K562 (cell line): ENCODE measurements around the gene PIAS3. TPM values are rescaled to one million over a fixed set of nuclear protein-coding genes. Genes with fewer than 3 reads are reported as not detected.

Source experiments
- AFF1 ChIP-seq, 2 experiments: fragments of 450-650 bp; IDR thresholded peaks; 2 replicates each; pipeline ENCODE4 v1.6.1; 2018; ENCODE audit warnings: mild to moderate bottlenecking in 2 of 2, low read depth in 1 of 2; ENCODE audit not compliant: partially characterized antibody in 2 of 2
- ATF4 ChIP-seq: fragments of 450-650 bp; formaldehyde crosslinking; IDR thresholded peaks from 2 replicates; pipeline ENCODE4 v1.4.0; 2022; ENCODE audit warnings: mild to moderate bottlenecking, moderate library complexity
- CGGBP1 ChIP-seq: fragments of 250-450 bp; sonication (Bioruptor Pico); IDR thresholded peaks from 2 replicates; pipeline ENCODE4 v1.9.0; 2021; ENCODE audit warnings: mild to moderate bottlenecking
- FOXK2 ChIP-seq, 2 experiments: fragments of 450-650 bp; IDR thresholded peaks in 1 of 2; conservative IDR thresholded peaks in 1 of 2; 2 replicates each; pipeline ENCODE4 v1.6.1; 2016; ENCODE audit warnings: low read depth in 2 of 2, mild to moderate bottlenecking in 1 of 2
- GATA2 ChIP-seq: sonication (generic); formaldehyde crosslinking; IDR thresholded peaks from 2 replicates; pipeline ENCODE4 v1.4.0; 2020; ENCODE audit warnings: mild to moderate bottlenecking, missing genetic modification reagents
- HSF4 ChIP-seq: fragments of 250-450 bp; sonication (Bioruptor Pico); IDR thresholded peaks from 2 replicates; pipeline ENCODE4 v2.1.2; 2022; ENCODE audit warnings: mild to moderate bottlenecking, moderate library complexity, borderline replicate concordance
- KHSRP ChIP-seq: fragments of 450-650 bp; IDR thresholded peaks from 2 replicates; pipeline ENCODE4 v1.6.1; 2017
- MXI1 ChIP-seq: IDR thresholded peaks from 2 replicates; pipeline ENCODE4 v1.6.1; 2011; ENCODE audit warnings: low read depth, mild to moderate bottlenecking, improper control_type of control experiment, low read length
- NFIC ChIP-seq: fragments of 450-650 bp; IDR thresholded peaks from 2 replicates; pipeline ENCODE4 v1.6.1; 2017; ENCODE audit warnings: mild to moderate bottlenecking, inconsistent platforms
- POLR2G ChIP-seq: fragments of 200-400 bp; formaldehyde crosslinking; IDR thresholded peaks from 2 replicates; pipeline ENCODE4 v1.6.1; 2017; ENCODE audit warnings: low read depth, mild to moderate bottlenecking, antibody characterized with exemption, low read length, moderate library complexity
- SAP30 ChIP-seq: fragments of 200-600 bp; sonication (generic); IDR thresholded peaks from 2 replicates; pipeline ENCODE4 v1.6.1; 2012; ENCODE audit warnings: borderline replicate concordance, low read depth, mild to moderate bottlenecking, moderate library complexity, low read length, control low read depth, inconsistent platforms; ENCODE audit not compliant: insufficient read depth, poor library complexity, severe bottlenecking
- TFAP4 ChIP-seq: sonication (generic); formaldehyde crosslinking; IDR thresholded peaks from 2 replicates; pipeline ENCODE4 v1.8.0; 2022; ENCODE audit warnings: missing genetic modification reagents, mild to moderate bottlenecking, moderate library complexity, borderline replicate concordance
- VEZF1 ChIP-seq: fragments of 200-800 bp; sonication (Bioruptor generic); IDR thresholded peaks from 2 replicates; pipeline ENCODE4 v1.6.1; 2017; ENCODE audit warnings: missing genetic modification characterization, missing compliant biosample characterization
- ZBED1 ChIP-seq: IDR thresholded peaks from 2 replicates; pipeline ENCODE4 v1.6.1; 2014
- ZNF212 ChIP-seq: fragments of 450-650 bp; formaldehyde crosslinking; IDR thresholded peaks from 2 replicates; pipeline ENCODE4 v1.4.0; 2020; ENCODE audit warnings: mild to moderate bottlenecking
- ZNF277 ChIP-seq: fragments of 250-450 bp; sonication (Bioruptor Pico); IDR thresholded peaks from 2 replicates; pipeline ENCODE4 v1.8.0; 2022; ENCODE audit warnings: inconsistent platforms, mild to moderate bottlenecking, moderate library complexity, borderline replicate concordance
- ZNF75A ChIP-seq: fragments of 450-650 bp; formaldehyde crosslinking; IDR thresholded peaks from 2 replicates; pipeline ENCODE4 v1.4.0; 2020; ENCODE audit warnings: mild to moderate bottlenecking
- polyA plus RNA-seq, 8 experiments: library from polyadenylated mRNA; depleted of rRNA in 4 of 8; stranded (reverse) in 5 of 8; unstranded in 3 of 8; fragments of >200 nt; fragmentation: Nextera tagmentation in 2 of 8; fragmentation: Illumina TruSeq in 1 of 8; extraction: Ambion mirVana in 2 of 8; extraction: Trizol in 1 of 8; gene quantifications; 2 replicates each; pipeline versions ENCODE4 v1.2.1 to v1.2.3, GENCODE V29; 2011 to 2014; ENCODE audit warnings: inconsistent platforms in 1 of 8, missing spikeins in 1 of 8
- total RNA-seq, 7 experiments: library from RNA; depleted of rRNA in 6 of 7; stranded (reverse); fragments of >200 nt in 6 of 7; fragmentation: Illumina TruSeq in 2 of 7; extraction: Trizol in 2 of 7; gene quantifications; 2 replicates each; pipeline versions ENCODE4 v1.2.1 to v1.2.3, GENCODE V29; 2011 to 2021; ENCODE audit warnings: low replicate concordance in 1 of 7

The PIAS3 gene
- total and polyA plus RNA-seq, 9 of the 15 experiments (the other 6 are each of a cell fraction or from before 2014, with no cell fraction given) = 1.1 to 25.6 (median 7.9) TPM

GRCh38 chr1:145849356-145850160 lies 9.3 kb downstream of the PIAS3 start (continued):
- TF ChIP-seq ZNF277 (CRISPR knock-in tag) (no peak), ATF4 (CRISPR knock-in tag) (no peak), SAP30 (no peak), VEZF1 (CRISPR knock-in tag) (peak; percentile 94), ZBED1 (no peak), POLR2G (0 out of 2 replicates have a peak, but pooled peaks have one; percentile 14), FOXK2 (conservative IDR thresholded peaks at IDR 0.05 in 1 of 2, IDR thresholded peaks at IDR 0.05 in 1 of 2; ENCODE audit: low read depth in 2 of 2) (no peak), MXI1 (no peak), NFIC (peak; percentile 29; the same call in 1 of the 2 replicates), KHSRP (no peak), ZNF75A (CRISPR knock-in tag) (no peak), TFAP4 (CRISPR knock-in tag) (no peak), AFF1 (IDR thresholded peaks at IDR 0.05; ENCODE audit: low read depth in 1 of 2, partially characterized antibody in 2 of 2) (no peak), GATA2 (no peak), HSF4 (no peak), ZNF212 (CRISPR knock-in tag) (no peak), CGGBP1 (CRISPR knock-in tag) (no peak)
